NCI-H748 treated with DMSO at 0.1 percent for 48 hours (cell line): ENCODE results near the gene PTPRN2.
"Not testable (repeated sequence)": the region's sequence is repeated elsewhere in the genome, so short reads cannot be mapped to it uniquely, and the experiment has no call there.

ENCODE experiments used
- DNase-seq: peaks from one replicate; lab custom pipeline; 2025; lab: John Stamatoyannopoulos, UW

PTPRN2 gene

DNA sequence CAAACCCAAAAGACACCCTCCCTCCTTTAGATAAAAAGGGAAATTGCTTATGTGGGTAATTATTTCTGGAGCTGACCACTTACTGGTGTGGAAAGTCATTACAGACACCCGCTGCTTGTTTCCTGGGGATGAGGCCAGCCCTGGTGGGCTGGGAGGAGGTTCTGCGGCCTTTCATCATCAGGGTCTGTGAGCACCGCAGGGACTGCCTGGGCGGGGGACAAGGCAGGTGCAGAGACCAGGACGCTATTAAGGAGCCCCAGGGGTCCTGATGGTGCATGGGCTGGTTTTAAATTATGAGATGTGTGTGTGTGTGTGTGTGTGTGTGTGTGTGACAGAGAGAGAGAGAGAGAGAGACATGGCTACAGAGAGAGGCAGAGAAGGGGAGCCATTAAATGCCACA, 1079.6 kb downstream of the PTPRN2 start:
- DNase-seq: peak; percentile 58

DNA sequence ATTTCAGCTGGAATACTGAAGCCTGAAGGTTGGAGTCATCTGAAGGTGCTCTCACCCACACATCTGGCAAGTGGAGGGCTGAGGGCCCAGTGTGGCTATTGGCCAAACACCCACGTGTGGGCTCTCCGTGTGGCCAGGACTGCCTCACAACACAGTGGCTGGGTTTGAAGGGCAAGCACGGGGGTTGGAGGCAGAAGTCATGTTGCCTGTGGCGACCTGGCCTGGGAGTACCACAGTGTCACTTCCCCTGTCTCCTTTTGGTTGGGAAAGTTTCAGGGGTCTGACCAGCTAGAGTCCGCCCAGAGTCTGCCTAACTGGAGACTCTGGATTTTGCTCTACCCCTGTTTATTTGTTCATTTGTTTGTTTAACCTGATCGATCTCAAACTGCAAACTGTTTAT, 1081.4 kb downstream of the PTPRN2 start:
- DNase-seq: no peak

DNA sequence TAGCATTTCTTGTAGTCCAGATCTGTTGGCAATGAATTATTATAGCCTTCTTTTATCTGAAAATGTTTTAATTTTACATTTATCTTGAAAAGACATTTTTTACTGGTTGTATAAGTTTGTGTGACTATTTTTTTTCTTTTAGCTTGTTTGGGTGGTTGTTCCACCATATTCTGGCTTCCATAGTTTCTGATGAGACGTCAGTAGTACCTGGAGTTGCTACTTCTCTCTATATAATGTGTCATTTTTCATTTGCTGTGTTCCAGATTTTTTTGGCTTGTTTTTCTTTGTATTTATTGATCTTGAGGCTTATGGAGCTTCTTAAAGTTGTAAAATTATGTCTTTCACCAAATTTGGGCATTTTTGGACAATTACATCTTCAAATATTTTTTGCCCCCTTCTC, 1082.0 kb downstream of the PTPRN2 start:
- DNase-seq: no peak

DNA sequence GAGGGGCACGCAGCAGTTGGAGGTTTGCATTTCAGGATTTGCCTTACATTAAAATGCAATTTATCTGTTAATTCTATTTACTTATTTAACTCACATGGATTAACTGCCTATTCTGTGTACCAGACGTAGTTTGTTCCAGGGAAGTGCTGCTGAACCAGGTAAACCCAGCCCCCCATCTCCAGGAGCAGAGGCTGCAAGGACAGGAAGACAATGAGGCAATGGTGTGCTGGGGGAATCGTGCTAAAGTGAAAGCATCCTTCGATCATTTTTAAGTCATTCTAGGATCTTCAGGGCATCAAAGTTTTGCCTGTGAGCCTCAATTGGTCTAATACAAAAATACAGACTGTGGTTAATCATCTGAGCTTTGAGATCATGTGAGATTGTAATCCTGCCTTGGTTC, 1084.4 kb downstream of the PTPRN2 start:
- no peak for DNase-seq

DNA sequence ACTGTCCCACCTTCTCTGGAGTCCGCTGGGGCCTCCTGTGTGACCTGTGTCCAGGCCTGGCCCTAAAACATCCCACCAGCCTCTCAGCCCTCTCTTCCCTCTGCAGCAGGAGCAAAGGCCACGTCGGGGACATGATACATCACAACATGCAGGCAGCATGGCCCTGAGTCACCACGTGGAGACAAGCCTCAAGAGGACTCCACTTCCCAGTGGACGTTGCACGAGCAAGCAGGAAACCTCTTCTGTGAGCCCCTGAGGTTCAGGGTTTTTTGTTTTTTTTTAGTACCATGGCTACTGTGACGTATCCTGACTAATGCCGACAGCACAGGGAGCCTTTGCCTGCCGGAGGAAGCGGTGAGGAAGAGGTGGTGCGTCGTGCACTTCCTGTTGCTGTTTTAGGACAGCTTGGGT, 1084.9 kb downstream of the PTPRN2 start:
- DNase-seq: no peak

DNA sequence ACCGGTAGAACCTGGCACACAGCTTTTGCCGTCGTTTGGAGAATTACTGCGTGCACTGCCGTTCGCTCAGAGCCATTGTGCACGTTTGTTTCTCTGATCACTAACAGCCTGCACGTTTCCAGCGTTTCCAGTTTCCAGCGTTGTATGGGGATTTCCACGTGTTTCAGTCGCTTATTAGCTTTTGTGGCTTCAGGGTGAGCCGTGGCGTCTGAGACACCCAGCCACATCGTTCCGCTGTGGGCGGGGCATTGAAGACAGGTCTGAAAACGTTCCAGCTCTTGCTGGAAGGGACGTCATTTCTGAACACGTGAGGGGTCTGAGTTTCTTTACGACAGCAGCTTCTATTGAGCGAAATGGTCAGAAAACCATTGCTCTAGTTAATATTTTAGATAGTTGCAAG, 1086.0 kb downstream of the PTPRN2 start:
- DNase-seq: no peak

DNA sequence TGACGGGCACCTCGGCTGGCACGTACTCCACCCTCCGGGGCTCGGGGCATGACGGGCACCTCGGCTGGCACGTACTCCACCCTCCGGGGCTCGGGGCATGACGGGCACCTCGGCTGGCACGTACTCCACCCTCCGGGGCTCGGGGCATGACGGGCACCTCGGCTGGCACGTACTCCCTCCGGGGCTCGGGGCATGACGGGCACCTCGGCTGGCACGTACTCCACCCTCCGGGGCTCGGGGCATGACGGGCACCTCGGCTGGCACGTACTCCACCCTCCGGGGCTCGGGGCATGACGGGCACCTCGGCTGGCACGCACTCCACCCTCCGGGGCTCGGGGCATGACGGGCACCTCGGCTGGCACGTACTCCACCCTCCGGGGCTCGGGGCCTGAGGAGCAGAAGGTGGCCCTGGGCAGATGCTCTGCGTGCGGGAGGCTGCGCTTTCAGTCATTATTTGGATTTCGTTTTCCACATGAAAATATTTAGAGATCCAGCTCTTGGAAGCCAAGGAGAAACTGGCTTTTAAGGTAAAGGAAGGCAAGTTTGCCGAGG, 1086.6 kb downstream of the PTPRN2 start:
- DNase-seq: not testable (repeated sequence)

DNA sequence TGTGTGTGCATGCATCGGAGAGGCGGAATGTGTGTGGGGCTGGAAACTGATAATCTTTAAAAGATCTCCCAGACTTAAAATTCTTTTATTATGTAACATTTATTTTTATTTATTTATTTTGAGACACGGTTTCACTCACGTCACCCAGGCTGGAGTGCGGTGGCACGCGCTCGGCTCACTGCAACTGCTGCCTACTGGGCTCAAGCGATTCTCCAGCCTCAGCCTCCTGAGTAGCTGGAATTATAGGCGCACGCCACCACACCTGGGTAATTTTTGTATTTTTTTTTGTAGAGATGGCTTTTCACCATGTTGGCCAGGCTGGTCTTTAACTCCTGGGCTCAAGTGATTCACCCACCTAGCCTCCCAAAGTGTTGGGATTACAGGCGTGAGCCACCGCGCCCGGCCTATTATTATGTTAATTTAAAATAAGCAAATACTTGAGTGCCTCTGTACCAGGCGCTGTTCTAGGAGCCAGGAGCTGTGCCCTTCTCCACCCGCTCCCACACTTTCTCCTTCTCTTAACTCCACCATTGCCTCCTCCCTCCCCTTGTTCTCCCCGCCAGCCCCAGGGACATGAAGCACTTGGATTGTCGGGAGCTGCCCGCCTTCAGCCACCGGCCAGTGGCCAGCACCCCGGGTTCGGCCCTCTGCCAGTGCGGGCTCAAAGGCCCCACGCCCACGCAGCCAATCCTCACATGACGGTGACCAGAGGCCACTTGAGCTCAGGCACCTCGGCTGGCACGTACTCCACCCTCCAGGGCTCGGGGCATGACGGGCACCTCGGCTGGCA, 1087.3 kb downstream of the PTPRN2 start:
- DNase-seq: no peak

DNA sequence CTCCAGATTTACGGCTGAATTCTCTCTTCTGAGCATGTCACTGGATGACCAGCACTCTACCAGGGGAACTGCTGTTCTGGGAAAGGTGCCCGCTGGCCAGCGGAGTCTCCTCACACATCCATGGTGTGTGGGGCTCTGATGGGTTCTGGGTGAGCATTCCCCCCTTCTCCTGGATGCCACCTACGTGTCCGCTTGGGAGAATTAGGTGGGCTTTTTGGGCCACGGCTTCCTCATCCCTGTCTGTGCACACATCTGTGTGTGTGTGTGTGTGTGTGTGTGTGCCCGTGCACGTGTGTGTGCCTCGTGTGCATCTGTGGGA, 1087.8 kb downstream of the PTPRN2 start:
- no peak for DNase-seq

DNA sequence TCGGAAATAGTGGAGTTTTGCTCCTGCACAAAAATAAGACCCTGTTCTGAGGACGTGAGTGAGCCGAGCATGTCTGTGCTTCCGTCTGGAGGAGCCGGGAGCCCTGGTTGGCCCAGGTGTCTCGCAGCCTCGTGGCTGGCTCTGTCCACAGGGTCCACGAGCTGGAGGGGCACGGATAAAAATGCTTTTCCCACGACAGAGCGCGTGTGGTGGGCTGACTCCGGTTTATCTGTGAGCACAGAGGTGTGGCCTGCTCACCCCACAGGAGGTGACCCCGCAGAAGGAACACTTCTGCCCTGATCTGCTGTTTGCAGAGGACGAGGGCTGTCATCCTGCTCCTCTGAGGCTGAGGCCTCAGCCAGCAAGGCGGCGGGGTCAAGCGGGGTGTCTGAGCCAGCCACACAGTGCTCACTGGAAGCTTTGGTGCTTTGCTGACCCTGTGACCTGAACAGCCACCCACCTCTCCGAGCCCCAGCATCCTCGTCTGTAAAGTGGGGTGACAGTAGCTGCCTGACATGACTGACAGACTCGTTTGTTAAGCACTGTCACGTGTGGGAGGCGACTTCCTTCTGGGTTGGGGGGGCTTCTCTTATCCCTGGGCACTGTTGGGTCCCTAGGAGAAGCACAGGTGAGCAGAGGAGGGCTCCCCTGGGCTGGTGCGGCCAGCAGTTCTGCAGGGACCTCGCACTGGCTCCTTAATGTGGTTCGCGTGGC, 1088.3 kb downstream of the PTPRN2 start:
- DNase-seq: no peak

DNA sequence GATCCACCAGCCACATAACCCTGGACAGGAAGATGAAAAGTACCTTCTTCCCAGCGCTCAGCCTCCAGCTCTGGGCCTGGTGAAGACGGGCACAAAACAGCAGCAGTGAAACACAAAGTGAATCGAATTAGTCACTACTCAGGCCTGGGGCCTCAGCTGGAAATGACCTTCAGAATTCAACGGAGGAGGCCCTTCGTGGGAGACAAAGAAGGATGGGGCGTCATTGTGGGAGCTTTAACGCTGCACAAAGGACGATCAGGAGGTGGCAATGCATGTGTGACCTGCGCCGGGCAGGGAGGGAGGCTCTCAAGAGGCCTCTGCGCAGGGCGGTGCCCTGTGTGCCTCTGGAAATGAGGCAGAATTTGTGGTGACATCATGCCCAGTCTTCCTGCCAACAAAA, 1089.0 kb downstream of the PTPRN2 start:
- DNase-seq: no peak

DNA sequence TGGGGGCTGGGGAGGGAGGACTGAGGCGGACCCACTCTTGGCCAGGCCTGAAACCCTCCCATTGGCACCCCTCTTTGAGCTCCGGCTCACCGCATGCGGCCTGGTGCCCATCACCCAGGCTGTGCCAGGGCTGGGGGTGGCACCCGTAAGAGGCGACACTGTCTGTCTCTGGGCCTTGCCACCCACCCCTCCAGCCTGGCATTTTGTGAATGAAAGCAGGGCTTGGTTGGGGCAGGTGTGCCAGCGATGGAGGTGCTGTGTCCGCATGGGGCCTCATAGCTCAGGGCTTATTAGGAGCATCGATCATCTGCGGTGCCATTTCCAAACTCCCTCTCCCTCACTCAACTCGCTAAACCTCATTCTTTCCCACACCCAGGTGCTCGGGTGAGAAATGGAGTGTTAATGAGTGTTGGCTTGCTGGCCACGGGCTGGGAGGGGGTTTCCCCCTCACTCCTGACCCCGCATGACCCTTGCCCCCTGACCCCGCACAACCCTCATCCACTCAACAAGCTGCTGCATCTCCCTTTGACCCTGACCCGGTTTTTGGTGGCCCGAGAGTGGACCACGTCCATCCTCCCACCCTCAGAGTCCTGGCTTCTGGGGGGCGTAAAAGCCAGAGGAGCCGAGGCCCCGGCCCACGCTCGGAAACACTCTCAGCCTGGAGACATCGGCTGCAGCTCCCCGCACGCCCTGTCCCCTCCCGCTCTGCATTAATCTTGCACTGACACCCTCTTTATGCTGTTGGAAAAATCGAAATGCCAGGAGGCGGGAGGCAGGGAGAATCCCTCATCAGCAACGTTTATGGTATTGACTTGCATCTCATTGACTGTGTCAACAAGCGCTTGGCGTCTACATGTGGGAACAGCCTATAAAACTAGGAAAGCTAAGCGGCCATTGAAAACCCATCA, 1089.6 kb downstream of the PTPRN2 start:
- no peak for DNase-seq

DNA sequence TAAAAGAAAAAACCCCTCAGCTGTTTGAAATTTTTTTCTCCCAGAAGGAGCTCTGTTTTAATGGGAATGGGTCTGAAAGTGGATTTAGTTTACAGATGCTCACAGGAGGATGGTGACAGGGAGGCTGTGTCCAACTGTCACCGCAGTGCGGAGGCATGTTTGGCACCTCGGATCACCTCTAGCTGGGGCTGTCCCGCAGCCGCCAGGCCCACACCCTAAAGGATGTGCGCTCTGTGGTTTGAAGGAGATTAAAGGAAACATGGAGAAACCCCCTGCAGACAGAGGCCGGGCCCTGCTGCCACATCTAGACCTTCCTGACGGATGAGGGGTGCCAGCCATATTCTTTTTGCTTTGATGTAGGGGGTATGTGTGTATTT, 1090.3 kb downstream of the PTPRN2 start:
- DNase-seq: no peak

DNA sequence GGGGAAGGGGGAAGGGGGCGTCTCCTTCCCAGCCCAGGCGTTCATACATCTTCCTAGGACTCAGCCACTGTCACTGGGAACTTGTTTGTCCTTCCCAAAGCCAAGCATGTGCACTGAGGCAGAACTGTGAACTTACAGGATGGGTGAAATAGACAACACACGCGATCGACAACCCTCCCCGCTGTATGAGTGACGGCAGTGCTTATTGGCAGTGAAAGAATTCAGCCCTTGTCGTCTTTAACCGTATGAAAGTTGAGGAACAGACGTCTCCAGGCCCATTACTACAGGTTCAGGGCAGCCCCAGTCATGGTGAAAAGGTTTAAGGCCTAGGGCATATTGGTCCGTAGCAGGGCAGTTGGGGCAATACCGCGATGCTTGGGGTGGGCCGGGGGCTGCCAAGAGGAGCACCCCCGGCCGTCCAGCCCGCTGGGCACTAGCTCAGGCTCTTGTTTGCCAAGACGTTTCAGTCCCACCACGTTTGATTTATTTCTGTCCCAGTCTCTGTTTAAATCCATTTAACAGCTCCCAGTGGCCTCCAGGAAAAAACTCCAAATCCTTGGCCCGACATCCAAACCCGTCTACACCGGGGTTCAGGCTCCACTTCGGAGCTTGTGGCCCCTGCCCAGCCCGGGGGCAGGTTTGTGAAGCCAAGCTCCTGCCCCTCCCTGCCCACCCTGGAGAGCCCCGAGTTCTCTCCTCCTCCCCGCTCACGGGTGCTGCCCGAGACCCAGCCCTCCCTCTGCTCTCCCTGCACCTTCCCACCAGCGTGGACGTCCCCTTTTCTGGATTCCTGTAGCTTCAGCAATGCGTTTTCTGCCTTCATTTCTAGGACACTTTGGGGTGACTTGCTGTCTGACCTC, 1091.0 kb downstream of the PTPRN2 start:
- DNase-seq: no peak

DNA sequence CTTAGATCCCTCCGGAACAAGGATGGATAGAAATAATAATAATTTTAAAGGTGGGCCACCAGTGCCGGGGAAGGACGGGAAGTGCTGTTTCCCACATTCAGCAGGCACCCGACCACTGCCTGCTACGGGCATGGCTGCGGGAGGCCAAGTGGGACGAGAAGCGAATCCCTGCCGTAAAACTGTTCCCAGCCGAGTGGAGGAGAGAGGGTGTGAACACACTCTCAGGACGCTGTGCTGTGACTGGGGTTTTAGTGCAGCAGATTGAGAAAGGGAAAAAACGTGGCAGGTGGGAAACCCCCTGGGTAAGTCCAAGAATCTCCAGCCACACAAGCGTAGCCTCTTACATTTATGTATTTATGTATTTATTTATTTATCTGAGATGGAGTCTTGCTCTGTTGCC, 1092.0 kb downstream of the PTPRN2 start:
- DNase-seq: no peak

DNA sequence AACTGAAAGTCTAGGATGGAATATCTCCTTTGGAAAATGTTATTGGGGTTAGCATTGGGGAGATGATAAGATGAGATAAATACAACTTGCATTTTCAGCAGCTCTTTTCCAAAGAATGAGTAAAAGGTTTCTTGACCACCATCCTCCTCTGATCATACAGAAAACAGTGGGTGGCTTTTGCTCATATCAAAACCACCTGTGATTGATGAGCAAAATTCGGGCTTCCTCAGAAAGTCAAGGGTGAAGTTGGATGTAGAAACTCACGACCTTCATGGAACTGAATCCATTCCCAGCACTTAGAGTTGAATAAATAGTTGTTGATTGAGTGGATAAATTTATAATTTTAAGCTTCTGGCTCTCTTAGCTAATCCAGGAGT, 1092.5 kb downstream of the PTPRN2 start:
- DNase-seq: no peak

DNA sequence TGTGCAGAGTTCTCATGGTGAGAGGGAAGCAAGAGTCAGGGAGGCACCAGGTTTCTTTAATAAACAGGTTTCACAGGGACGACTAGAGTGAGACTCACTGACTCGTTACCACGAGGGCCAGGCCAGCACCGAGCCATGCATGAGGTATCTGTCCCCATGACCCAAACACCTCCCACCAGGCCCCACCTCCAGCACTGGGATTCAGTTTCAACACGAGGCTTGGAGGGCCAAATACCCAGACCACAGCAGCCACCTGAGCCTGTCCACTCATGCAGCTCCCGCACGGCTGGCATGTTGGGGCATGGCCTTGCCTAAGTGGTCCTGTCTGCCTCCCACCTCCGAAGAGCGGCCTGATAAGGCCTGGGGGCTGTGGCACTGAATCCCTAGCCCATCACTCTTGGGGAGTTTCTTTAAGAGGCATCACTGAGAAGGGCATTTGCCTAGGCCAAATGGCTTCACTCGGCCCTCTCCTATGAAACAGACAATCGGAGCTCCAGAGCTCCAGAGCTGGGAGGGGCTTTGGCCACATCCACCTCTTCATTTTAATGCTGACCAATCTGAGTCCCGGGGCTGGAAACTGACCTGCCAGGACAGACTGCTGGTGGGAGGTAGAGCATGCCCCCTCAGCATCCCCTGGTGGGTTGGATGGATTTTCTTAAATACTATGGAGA, 1093.0 kb downstream of the PTPRN2 start:
- no peak for DNase-seq

DNA sequence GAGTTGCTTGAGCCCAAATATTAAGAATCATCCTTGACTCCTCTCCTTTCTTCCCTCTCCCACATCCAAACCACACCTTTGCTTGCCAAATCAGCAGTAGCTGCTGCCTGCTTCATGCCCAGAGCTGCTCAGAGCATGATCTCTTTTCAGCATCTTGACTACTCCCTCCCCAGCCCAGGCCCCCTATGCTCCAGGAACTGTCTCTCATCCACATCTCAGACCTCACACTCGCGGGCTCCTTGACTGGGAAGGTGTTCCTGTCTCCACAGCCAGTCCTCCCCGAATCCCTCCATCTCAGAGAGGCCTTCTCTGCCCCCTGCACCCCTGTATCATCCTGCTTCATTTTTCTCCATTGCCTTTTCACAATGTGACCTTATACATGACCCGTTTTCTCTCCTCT, 1093.8 kb downstream of the PTPRN2 start:
- no peak for DNase-seq

DNA sequence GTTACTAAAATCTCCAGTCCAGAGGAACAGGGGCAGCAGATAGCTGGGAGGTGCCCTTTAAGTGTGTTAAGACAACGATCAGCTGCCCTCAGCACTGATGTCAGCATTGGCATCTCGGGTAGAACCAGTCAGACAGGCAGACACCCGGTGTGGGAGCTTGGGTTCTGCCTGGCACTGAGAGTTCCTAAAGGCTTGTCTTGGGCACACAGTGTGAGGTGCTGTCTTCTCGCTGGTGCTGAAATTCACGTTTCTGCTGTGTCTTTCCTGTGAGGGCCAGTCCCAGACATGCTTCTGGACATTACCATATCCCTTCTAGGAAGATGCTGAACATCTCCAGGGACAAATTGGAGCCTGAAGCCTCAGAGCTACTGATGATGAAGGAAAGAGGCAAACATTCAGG, 1094.6 kb downstream of the PTPRN2 start:
- no peak for DNase-seq

DNA sequence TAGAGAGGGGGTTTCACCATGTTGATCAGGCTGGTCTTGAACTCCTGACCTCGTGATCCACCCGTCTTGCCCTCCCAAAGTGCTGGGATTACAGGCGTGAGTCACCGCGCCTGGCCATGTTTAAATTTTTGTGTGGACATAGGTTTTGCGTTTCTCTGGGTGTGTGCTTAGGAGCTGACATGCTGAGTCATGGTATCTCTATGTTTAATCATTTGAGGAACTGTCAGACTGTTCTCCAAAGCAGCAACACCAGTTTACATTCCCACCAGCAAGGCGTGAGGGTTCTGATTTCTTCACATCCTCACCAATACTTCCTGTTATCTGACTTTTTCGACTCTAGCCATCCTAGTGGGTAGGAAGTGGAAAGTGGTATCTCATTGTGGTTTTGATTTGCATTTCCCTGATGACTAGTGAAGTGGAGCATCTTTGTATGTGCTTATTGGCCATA, 1097.1 kb downstream of the PTPRN2 start:
- no peak for DNase-seq

DNA sequence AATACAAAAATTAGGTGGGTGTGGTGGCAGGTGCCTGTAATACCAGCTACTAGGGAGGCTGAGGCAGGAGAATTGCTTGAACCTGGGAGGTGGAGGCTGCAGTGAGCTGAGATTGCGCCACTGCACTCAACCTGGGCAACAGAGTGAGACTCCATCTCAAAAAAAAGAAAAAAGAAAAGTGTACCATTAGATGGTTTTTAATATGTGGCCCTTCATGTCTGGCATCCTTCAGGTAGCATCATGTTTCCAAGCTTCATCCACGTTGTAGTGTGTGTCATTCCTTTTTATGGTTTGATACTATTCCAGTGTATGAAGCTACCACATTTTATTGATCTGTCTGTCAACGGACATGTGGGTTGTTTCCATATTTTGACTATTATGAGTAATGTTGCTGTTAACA, 1097.8 kb downstream of the PTPRN2 start:
- not testable (repeated sequence) for DNase-seq
